Liver (tissue), 9 donors: Measurements from ENCODE around the gene MYO15A. TPM values are rescaled to one million over a fixed set of nuclear protein-coding genes. Genes with fewer than 3 reads are reported as not detected.
A peak's percentile ranks its signal among the peaks of the same experiment; 100 is the strongest.

Experiments
- DNase-seq: peaks from one replicate; pipeline ENCODE4 v3.0.0-alpha.2; 2017; ENCODE audit warnings: low spot score
- H3K27ac ChIP-seq, 2 donors: one replicate each; pipeline ENCODE4 v1.7.0; 2013; ENCODE audit warnings: inconsistent platforms in 2 of 2, low read length in 2 of 2, control low read depth in 1 of 2, low read depth in 1 of 2, mild to moderate bottlenecking in 1 of 2
- H3K27me3 ChIP-seq, 4 donors: one replicate each; pipeline versions ENCODE4 v1.6.1 to v1.7.0; 2013; ENCODE audit warnings: low read length in 3 of 4, inconsistent platforms in 1 of 4, mild to moderate bottlenecking in 1 of 4, moderate library complexity in 1 of 4; ENCODE audit not compliant: control insufficient read depth in 4 of 4, insufficient read depth in 4 of 4
- H3K36me3 ChIP-seq, 4 donors: one replicate each; pipeline versions ENCODE4 v1.6.1 to v1.7.0; 2013; ENCODE audit warnings: low read length in 3 of 4, mild to moderate bottlenecking in 3 of 4, low read depth in 1 of 4, moderate library complexity in 1 of 4; ENCODE audit not compliant: control insufficient read depth in 4 of 4, insufficient read depth in 3 of 4
- H3K4me1 ChIP-seq, 4 donors: one replicate each; pipeline versions ENCODE4 v1.6.1 to v1.7.0; 2013; ENCODE audit warnings: low read length in 3 of 4, mild to moderate bottlenecking in 3 of 4, moderate library complexity in 1 of 4; ENCODE audit not compliant: control insufficient read depth in 4 of 4, insufficient read depth in 4 of 4
- H3K4me3 ChIP-seq, 3 donors: one replicate each; pipeline versions ENCODE4 v1.6.1 to v1.7.0; 2013; ENCODE audit warnings: low read length in 3 of 3, control low read depth in 1 of 3, low read depth in 1 of 3, mild to moderate bottlenecking in 1 of 3
- H3K9ac ChIP-seq, 2 donors: one replicate each; pipeline ENCODE4 v1.7.0; 2013; ENCODE audit warnings: low read length in 2 of 2, mild to moderate bottlenecking in 2 of 2, moderate library complexity in 2 of 2, control low read depth in 1 of 2, low read depth in 1 of 2
- H3K9me3 ChIP-seq, 4 donors: one replicate each; pipeline versions ENCODE4 v1.6.1 to v1.7.0; 2013; ENCODE audit warnings: low read length in 3 of 4; ENCODE audit not compliant: control insufficient read depth in 4 of 4
- EGR1 ChIP-seq, 2 donors: IDR thresholded peaks; 2 replicates each; pipeline ENCODE4 v1.6.1; 2016 to 2018; ENCODE audit warnings: antibody characterized with exemption in 2 of 2, low read depth in 2 of 2
- FOXA1 ChIP-seq: IDR thresholded peaks from 2 replicates; pipeline ENCODE4 v1.6.1; 2016; ENCODE audit warnings: antibody characterized with exemption
- FOXA2 ChIP-seq: IDR thresholded peaks from 2 replicates; pipeline ENCODE4 v1.6.1; 2016; ENCODE audit warnings: antibody characterized with exemption
- GABPA ChIP-seq, 2 donors: IDR thresholded peaks in 1 of 2; conservative IDR thresholded peaks in 1 of 2; 2 replicates each; pipeline ENCODE4 v1.6.1; 2016; ENCODE audit warnings: antibody characterized with exemption in 2 of 2, mild to moderate bottlenecking in 1 of 2, moderate library complexity in 1 of 2
- HNF4A ChIP-seq, 2 donors: conservative IDR thresholded peaks; 2 replicates each; pipeline ENCODE4 v1.6.1; 2016; ENCODE audit warnings: antibody characterized with exemption in 2 of 2, mild to moderate bottlenecking in 2 of 2
- HNF4G ChIP-seq: IDR thresholded peaks from 2 replicates; pipeline ENCODE4 v1.6.1; 2016; ENCODE audit warnings: antibody characterized with exemption
- JUND ChIP-seq, 2 donors: IDR thresholded peaks; 2 replicates each; pipeline ENCODE4 v1.6.1; 2016; ENCODE audit warnings: antibody characterized with exemption in 2 of 2
- RAD21 ChIP-seq, 2 donors: IDR thresholded peaks; 2 replicates each; pipeline ENCODE4 v1.6.1; 2016; ENCODE audit warnings: antibody characterized with exemption in 2 of 2, mild to moderate bottlenecking in 2 of 2
- RXRA ChIP-seq, 2 donors: IDR thresholded peaks; 2 replicates each; pipeline ENCODE4 v1.6.1; 2017 to 2018; ENCODE audit warnings: antibody characterized with exemption in 2 of 2, mild to moderate bottlenecking in 1 of 2
- SP1 ChIP-seq: IDR thresholded peaks from 2 replicates; pipeline ENCODE4 v1.6.1; 2018; ENCODE audit warnings: antibody characterized with exemption, mild to moderate bottlenecking
- TAF1 ChIP-seq: conservative IDR thresholded peaks from 2 replicates; pipeline ENCODE4 v1.6.1; 2016; ENCODE audit warnings: antibody characterized with exemption, mild to moderate bottlenecking
- YY1 ChIP-seq: IDR thresholded peaks from 2 replicates; pipeline ENCODE4 v1.6.1; 2016; ENCODE audit warnings: antibody characterized with exemption, mild to moderate bottlenecking
- WGBS: extraction: QIAGEN DNeasy Blood & Tissue Kit; methylation state at CpG from one replicate; pipeline ENCODE4 v1.1.7; 2013; 5-methylcytosine and 5-hydroxymethylcytosine counted together
- polyA plus RNA-seq, 2 donors: library from polyadenylated mRNA; stranded (reverse) in 1 of 2; unstranded in 1 of 2; fragments of 200-250 nt in 1 of 2; fragments of >200 nt in 1 of 2; fragmentation: Nextera tagmentation in 1 of 2; extraction: Ambion mirVana in 1 of 2; gene quantifications; one replicate each; pipeline versions ENCODE4 v1.2.1 to v1.2.3, GENCODE V29; 2013 to 2015
- total RNA-seq, 2 donors: library from RNA; depleted of rRNA; stranded (reverse); fragments of >200 nt; gene quantifications; one replicate each; pipeline ENCODE4 v1.2.3, GENCODE V29; 2014
- TF ChIP-seq, protein P1 (sequence below): fragments of 150-350 bp; IDR thresholded peaks from 2 replicates; pipeline ENCODE4 v1.5.1; 2017; ENCODE audit warnings: improper control_type of control experiment, low read depth, low read length; ENCODE audit not compliant: missing input control
- TF ChIP-seq, protein P2 (sequence below): IDR thresholded peaks from 2 replicates; pipeline ENCODE4 v1.6.1; 2016; ENCODE audit warnings: antibody characterized with exemption
- TF ChIP-seq, protein P3 (sequence below): IDR thresholded peaks from 2 replicates; pipeline ENCODE4 v1.6.1; 2016; ENCODE audit warnings: antibody characterized with exemption, mild to moderate bottlenecking
- TF ChIP-seq, protein P4 (sequence below): IDR thresholded peaks from 2 replicates; pipeline ENCODE4 v1.6.1; 2016; ENCODE audit warnings: antibody characterized with exemption
- donor health status: healthy.
- donor health status: healthy.
- donor health status: healthy.
- donor health status: healthy.
- donor health status: healthy.

MYO15A gene
- total and polyA plus RNA-seq, 4 donors, result 0.15 to 2.9 (median 0.97) TPM

DNA sequence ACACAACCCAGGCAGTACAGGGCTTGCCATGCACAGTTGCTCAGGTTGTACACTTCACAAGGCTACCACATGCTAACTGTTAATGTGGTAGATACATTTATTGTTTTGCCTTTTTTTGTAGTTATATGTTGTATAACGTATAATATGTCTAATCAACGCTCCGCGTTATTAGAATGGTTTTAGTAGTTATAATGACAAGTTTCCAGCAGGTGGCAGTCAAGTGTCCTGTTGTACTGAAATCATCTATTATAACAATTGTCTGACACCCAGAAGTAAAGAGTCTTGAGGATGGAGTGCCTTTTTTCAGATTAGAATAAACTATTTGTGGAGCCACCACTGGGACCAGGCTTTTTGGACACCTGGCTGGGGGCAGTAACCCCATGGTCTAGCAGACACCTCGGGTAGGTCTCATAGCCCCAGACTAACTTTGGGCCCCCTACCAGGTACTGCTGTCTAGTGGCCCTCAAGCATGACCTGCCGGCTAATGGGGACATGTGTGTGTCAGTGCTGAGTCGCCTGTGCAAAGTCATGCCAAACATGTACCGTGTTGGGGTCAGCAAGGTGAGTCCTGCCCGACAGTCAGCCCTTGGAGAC lies 32.8 kb downstream of the MYO15A start:
- no peak for DNase-seq
- Histone ChIP-seq H3K4me3 (no peak overlapping the region), H3K36me3 (no peaks in the 10 kb centered on the region), H3K9me3 (no peaks in the 10 kb centered on the region), H3K27me3 (no peaks in the 10 kb centered on the region), H3K27ac (no peak overlapping the region), H3K4me1 (peaks cover 8 to 42% (median 36%) of the 10 kb centered on the region in 4 donors), H3K9ac (no peak overlapping the region)
- peak; percentile 76 to 81 for TF ChIP-seq RAD21 (IDR thresholded peaks at IDR 0.05)
- TF ChIP-seq, protein P1, sequence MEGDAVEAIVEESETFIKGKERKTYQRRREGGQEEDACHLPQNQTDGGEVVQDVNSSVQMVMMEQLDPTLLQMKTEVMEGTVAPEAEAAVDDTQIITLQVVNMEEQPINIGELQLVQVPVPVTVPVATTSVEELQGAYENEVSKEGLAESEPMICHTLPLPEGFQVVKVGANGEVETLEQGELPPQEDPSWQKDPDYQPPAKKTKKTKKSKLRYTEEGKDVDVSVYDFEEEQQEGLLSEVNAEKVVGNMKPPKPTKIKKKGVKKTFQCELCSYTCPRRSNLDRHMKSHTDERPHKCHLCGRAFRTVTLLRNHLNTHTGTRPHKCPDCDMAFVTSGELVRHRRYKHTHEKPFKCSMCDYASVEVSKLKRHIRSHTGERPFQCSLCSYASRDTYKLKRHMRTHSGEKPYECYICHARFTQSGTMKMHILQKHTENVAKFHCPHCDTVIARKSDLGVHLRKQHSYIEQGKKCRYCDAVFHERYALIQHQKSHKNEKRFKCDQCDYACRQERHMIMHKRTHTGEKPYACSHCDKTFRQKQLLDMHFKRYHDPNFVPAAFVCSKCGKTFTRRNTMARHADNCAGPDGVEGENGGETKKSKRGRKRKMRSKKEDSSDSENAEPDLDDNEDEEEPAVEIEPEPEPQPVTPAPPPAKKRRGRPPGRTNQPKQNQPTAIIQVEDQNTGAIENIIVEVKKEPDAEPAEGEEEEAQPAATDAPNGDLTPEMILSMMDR, result peak; percentile 46
- no peak for TF ChIP-seq HNF4G
- 31% methylated on average over 9 of the region's 9 CpGs for WGBS

DNA sequence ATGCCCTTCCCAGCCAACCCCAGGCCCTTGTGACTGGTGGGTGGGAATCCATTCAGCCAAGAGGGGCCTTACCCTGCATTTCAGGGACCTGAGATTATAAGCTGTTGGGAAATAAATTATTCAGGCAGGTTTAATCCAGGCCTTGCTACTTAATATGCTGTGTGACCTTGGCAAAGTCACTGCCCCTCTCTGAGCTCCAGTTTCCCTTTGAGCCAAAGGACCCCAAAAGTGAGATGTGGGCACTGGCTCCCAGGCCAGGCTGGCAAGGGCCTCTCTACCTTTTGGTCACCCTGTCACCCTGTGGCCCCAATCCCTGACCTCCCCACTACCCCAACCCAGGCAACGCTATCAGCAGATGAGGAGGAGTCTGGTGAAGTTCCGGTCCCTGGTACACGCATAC lies 33.9 kb downstream of the MYO15A start:
- TF ChIP-seq HNF4G, result no peak
- no peak for TF ChIP-seq RAD21 (IDR thresholded peaks at IDR 0.05)
- TF ChIP-seq FOXA1, result no peak
- TF ChIP-seq, protein P1, result no peak
- no peak for TF ChIP-seq SP1
- TF ChIP-seq HNF4A (conservative IDR thresholded peaks at IDR 0.05), result no peak
- no peak for TF ChIP-seq GABPA (IDR thresholded peaks at IDR 0.05 in 1 of 2, conservative IDR thresholded peaks at IDR 0.05 in 1 of 2)
- TF ChIP-seq RXRA (IDR thresholded peaks at IDR 0.05), result no peak
- no peak for TF ChIP-seq YY1
- no peak for TF ChIP-seq EGR1 (IDR thresholded peaks at IDR 0.05; ENCODE audit: low read depth in 2 of 2)
- no peak for TF ChIP-seq TAF1
- TF ChIP-seq FOXA2, result no peak
- TF ChIP-seq, protein P2, sequence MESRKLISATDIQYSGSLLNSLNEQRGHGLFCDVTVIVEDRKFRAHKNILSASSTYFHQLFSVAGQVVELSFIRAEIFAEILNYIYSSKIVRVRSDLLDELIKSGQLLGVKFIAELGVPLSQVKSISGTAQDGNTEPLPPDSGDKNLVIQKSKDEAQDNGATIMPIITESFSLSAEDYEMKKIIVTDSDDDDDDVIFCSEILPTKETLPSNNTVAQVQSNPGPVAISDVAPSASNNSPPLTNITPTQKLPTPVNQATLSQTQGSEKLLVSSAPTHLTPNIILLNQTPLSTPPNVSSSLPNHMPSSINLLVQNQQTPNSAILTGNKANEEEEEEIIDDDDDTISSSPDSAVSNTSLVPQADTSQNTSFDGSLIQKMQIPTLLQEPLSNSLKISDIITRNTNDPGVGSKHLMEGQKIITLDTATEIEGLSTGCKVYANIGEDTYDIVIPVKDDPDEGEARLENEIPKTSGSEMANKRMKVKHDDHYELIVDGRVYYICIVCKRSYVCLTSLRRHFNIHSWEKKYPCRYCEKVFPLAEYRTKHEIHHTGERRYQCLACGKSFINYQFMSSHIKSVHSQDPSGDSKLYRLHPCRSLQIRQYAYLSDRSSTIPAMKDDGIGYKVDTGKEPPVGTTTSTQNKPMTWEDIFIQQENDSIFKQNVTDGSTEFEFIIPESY, result no peak
- TF ChIP-seq JUND (IDR thresholded peaks at IDR 0.05), result no peak
- TF ChIP-seq, protein P3, sequence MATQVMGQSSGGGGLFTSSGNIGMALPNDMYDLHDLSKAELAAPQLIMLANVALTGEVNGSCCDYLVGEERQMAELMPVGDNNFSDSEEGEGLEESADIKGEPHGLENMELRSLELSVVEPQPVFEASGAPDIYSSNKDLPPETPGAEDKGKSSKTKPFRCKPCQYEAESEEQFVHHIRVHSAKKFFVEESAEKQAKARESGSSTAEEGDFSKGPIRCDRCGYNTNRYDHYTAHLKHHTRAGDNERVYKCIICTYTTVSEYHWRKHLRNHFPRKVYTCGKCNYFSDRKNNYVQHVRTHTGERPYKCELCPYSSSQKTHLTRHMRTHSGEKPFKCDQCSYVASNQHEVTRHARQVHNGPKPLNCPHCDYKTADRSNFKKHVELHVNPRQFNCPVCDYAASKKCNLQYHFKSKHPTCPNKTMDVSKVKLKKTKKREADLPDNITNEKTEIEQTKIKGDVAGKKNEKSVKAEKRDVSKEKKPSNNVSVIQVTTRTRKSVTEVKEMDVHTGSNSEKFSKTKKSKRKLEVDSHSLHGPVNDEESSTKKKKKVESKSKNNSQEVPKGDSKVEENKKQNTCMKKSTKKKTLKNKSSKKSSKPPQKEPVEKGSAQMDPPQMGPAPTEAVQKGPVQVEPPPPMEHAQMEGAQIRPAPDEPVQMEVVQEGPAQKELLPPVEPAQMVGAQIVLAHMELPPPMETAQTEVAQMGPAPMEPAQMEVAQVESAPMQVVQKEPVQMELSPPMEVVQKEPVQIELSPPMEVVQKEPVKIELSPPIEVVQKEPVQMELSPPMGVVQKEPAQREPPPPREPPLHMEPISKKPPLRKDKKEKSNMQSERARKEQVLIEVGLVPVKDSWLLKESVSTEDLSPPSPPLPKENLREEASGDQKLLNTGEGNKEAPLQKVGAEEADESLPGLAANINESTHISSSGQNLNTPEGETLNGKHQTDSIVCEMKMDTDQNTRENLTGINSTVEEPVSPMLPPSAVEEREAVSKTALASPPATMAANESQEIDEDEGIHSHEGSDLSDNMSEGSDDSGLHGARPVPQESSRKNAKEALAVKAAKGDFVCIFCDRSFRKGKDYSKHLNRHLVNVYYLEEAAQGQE, result no peak
- TF ChIP-seq, protein P4, sequence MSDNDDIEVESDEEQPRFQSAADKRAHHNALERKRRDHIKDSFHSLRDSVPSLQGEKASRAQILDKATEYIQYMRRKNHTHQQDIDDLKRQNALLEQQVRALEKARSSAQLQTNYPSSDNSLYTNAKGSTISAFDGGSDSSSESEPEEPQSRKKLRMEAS, result no peak

More for the DNA sequence above, 33.9 kb downstream of the MYO15A start:
- no peak overlapping the region for H3K9ac ChIP-seq
- no peak overlapping the region for H3K27ac ChIP-seq
- H3K36me3 ChIP-seq, result no peaks in the 10 kb centered on the region
- no peak overlapping the region for H3K4me3 ChIP-seq
- H3K4me1 ChIP-seq, result peaks cover 8 to 36% (median 31%) of the 10 kb centered on the region in 4 donors
- WGBS, result 96% methylated on average over 3 of the region's 3 CpGs
- H3K9me3 ChIP-seq, result no peaks in the 10 kb centered on the region
- no peak for DNase-seq
- no peaks in the 10 kb centered on the region for H3K27me3 ChIP-seq
